GM12878 (cell line): Measurements from ENCODE around the gene COPZ1. TPM values are rescaled to one million over a fixed set of nuclear protein-coding genes. Genes with fewer than 3 reads are reported as not detected.

Source experiments
- BCLAF1 ChIP-seq: fragments of 450-650 bp; IDR thresholded peaks from 2 replicates; pipeline ENCODE4 v1.6.1; 2017; ENCODE audit warnings: antibody characterized with exemption, mild to moderate bottlenecking, moderate library complexity
- CEBPZ ChIP-seq: fragments of 150-350 bp; IDR thresholded peaks from 2 replicates; pipeline ENCODE4 v1.6.1; 2016; ENCODE audit warnings: low read depth, low read length
- CHD2 ChIP-seq: IDR thresholded peaks from 2 replicates; pipeline ENCODE4 v1.6.1; 2011; ENCODE audit warnings: low read depth, low read length, improper control_type of control experiment, borderline replicate concordance
- GATAD2B ChIP-seq: fragments of 450-650 bp; conservative IDR thresholded peaks from 2 replicates; pipeline ENCODE4 v1.6.1; 2017; ENCODE audit warnings: low read depth, mild to moderate bottlenecking, moderate library complexity
- IKZF2 ChIP-seq, 2 experiments: fragments of 450-650 bp; IDR thresholded peaks; 2 replicates each; pipeline ENCODE4 v1.6.1; 2017; ENCODE audit warnings: mild to moderate bottlenecking in 2 of 2, moderate library complexity in 2 of 2
- MLLT1 ChIP-seq: fragments of 450-650 bp; IDR thresholded peaks from 2 replicates; pipeline ENCODE4 v1.6.1; 2016; ENCODE audit warnings: mild to moderate bottlenecking
- PBX3 ChIP-seq: IDR thresholded peaks from 2 replicates; pipeline ENCODE4 v1.6.1; 2011; ENCODE audit warnings: mild to moderate bottlenecking, low read depth, low read length, moderate library complexity; ENCODE audit not compliant: insufficient replicate concordance
- PKNOX1 ChIP-seq: fragments of 450-650 bp; IDR thresholded peaks from 2 replicates; pipeline ENCODE4 v1.6.1; 2016; ENCODE audit warnings: mild to moderate bottlenecking
- REST ChIP-seq: IDR thresholded peaks from 2 replicates; pipeline ENCODE4 v1.6.1; 2012; ENCODE audit warnings: mild to moderate bottlenecking, low read depth, low read length
- RFX5 ChIP-seq: IDR thresholded peaks from 2 replicates; pipeline ENCODE4 v1.6.1; 2011; ENCODE audit warnings: low read depth, low read length, improper control_type of control experiment
- SMAD5 ChIP-seq: IDR thresholded peaks from 2 replicates; pipeline ENCODE4 v1.6.1; 2016; ENCODE audit warnings: antibody characterized with exemption, low read depth
- SMC3 ChIP-seq: IDR thresholded peaks from 2 replicates; pipeline ENCODE4 v1.6.1; 2011; ENCODE audit warnings: low read length, improper control_type of control experiment, borderline replicate concordance
- polyA plus RNA-seq, 11 experiments: library from polyadenylated mRNA; depleted of rRNA in 4 of 11; unstranded in 6 of 11; stranded (reverse) in 5 of 11; fragments of >200 nt; fragmentation: Nextera tagmentation in 4 of 11; fragmentation: Illumina TruSeq in 1 of 11; extraction: Ambion mirVana in 4 of 11; extraction: Trizol in 1 of 11; gene quantifications; 1 replicate in 1 of 11; 2 replicates in 10 of 11; pipeline versions ENCODE4 v1.2.1 to v1.2.3, GENCODE V29; 2011 to 2016; ENCODE audit warnings: inconsistent platforms in 2 of 11, missing spikeins in 2 of 11, low read depth in 1 of 11
- total RNA-seq, 4 experiments: library from RNA; depleted of rRNA in 3 of 4; stranded (reverse); fragments of >200 nt in 3 of 4; fragmentation: Illumina TruSeq in 1 of 4; extraction: Trizol in 1 of 4; gene quantifications; 2 replicates each; pipeline versions ENCODE4 v1.2.1 to v1.2.3, GENCODE V29; 2013 to 2021

The COPZ1 gene
- total and polyA plus RNA-seq, 10 of the 15 experiments (the other 5 are each of a cell fraction or from before 2014, with no cell fraction given) = 112 to 378 (median 184) TPM

- TF ChIP-seq PBX3 (peak; percentile 95), REST (no peak), CHD2 (peak; percentile 94), GATAD2B (no peak), SMAD5 (0 out of 2 replicates have a peak, but pooled peaks have one; percentile 27), MLLT1 (peak; percentile 68; the same call in 1 of the 2 replicates), IKZF2 (IDR thresholded peaks at IDR 0.05) (peak in 1 of 2 experiments; percentile 61; a peak in 3 of 4 replicates), PKNOX1 (peak; percentile 97), RFX5 (peak; percentile 94), CEBPZ (0 out of 2 replicates have a peak, but pooled peaks have one; percentile 21), SMC3 (no peak), BCLAF1 (no peak)
These were observed 34.2 kb downstream of the COPZ1 start (continued) for GRCh38 chr12:54358945-54359761.
